Neuronal stem cell (in vitro differentiated cells): Measurements from ENCODE around the gene SEC61A2. TPM values are rescaled to one million over a fixed set of nuclear protein-coding genes. Genes with fewer than 3 reads are reported as not detected.

Experiments used
- DNase-seq: peaks from one replicate; pipeline ENCODE4 v3.0.0-alpha.2; 2013; ENCODE audit warnings: low spot score
- H2AFZ ChIP-seq: one replicate; pipeline ENCODE4 v1.6.1; 2013; ENCODE audit warnings: mild to moderate bottlenecking, low read length, inconsistent platforms
- H2AK5ac ChIP-seq: 2 replicates; pipeline ENCODE4 v1.6.1; 2013; ENCODE audit warnings: low read depth, mild to moderate bottlenecking, inconsistent platforms, low read length, moderate library complexity, mixed read lengths
- H2BK120ac ChIP-seq: 2 replicates; pipeline ENCODE4 v1.6.1; 2013; ENCODE audit warnings: low read depth, mild to moderate bottlenecking, inconsistent platforms, low read length, moderate library complexity, mixed read lengths
- H2BK12ac ChIP-seq: one replicate; pipeline ENCODE4 v1.6.1; 2013; ENCODE audit warnings: low read length, inconsistent platforms
- H2BK15ac ChIP-seq: 2 replicates; pipeline ENCODE4 v1.6.1; 2013; ENCODE audit warnings: mild to moderate bottlenecking, low read length, inconsistent platforms, mixed read lengths
- H2BK5ac ChIP-seq: one replicate; pipeline ENCODE4 v1.6.1; 2013; ENCODE audit warnings: inconsistent platforms, mild to moderate bottlenecking, low read length, moderate library complexity
- H3K14ac ChIP-seq: one replicate; pipeline ENCODE4 v1.6.1; 2013; ENCODE audit warnings: low read length, inconsistent platforms
- H3K18ac ChIP-seq: 2 replicates; pipeline ENCODE4 v1.6.1; 2013; ENCODE audit warnings: low read length, inconsistent platforms
- H3K23ac ChIP-seq: 2 replicates; pipeline ENCODE4 v1.6.1; 2013; ENCODE audit warnings: low read depth, mild to moderate bottlenecking, mixed read lengths, low read length, inconsistent platforms; ENCODE audit not compliant: poor library complexity
- H3K27ac ChIP-seq: replicated peaks from 3 replicates; pipeline ENCODE4 v1.5.1; 2013; ENCODE audit warnings: low read length, inconsistent platforms
- H3K27me3 ChIP-seq, 3 experiments: 2 replicates each; pipeline ENCODE4 v1.6.1; 2013; ENCODE audit warnings: low read length in 3 of 3, mild to moderate bottlenecking in 2 of 3, inconsistent platforms in 1 of 3, low read depth in 1 of 3, mixed read lengths in 1 of 3, moderate library complexity in 1 of 3; ENCODE audit not compliant: control insufficient read depth in 3 of 3, insufficient read depth in 3 of 3
- H3K36me3 ChIP-seq, 2 donors: replicated peaks in 1 of 2; 2 replicates each; pipeline ENCODE4 v1.6.1; 2013; ENCODE audit warnings: low read length in 2 of 2; ENCODE audit not compliant: control insufficient read depth in 2 of 2, insufficient read depth in 2 of 2
- H3K4ac ChIP-seq: 2 replicates; pipeline ENCODE4 v1.6.1; 2013; ENCODE audit warnings: inconsistent platforms, mild to moderate bottlenecking, low read length, moderate library complexity
- H3K4me1 ChIP-seq, 2 donors: 1 replicate in 1 of 2; 2 replicates in 1 of 2; pipeline ENCODE4 v1.6.1; 2013; ENCODE audit warnings: low read length in 2 of 2, low read depth in 1 of 2; ENCODE audit not compliant: control insufficient read depth in 2 of 2, insufficient read depth in 1 of 2
- H3K4me2 ChIP-seq: one replicate; pipeline ENCODE4 v1.6.1; 2013; ENCODE audit warnings: mild to moderate bottlenecking, low read length, inconsistent platforms; ENCODE audit not compliant: insufficient read depth, poor library complexity, severe bottlenecking
- H3K4me3 ChIP-seq, 2 donors: 2 replicates each; pipeline ENCODE4 v1.5.1; 2013; ENCODE audit warnings: low read length in 2 of 2, mild to moderate bottlenecking in 2 of 2, inconsistent platforms in 1 of 2, moderate library complexity in 1 of 2
- H3K79me1 ChIP-seq: one replicate; pipeline ENCODE4 v1.6.1; 2013; ENCODE audit warnings: low read depth, mild to moderate bottlenecking, inconsistent platforms, low read length, moderate library complexity
- H3K9ac ChIP-seq: one replicate; pipeline ENCODE4 v1.6.1; 2013; ENCODE audit warnings: mild to moderate bottlenecking, low read depth, low read length, inconsistent platforms; ENCODE audit not compliant: poor library complexity
- H3K9me3 ChIP-seq, 2 donors: replicated peaks in 1 of 2; 2 replicates each; pipeline versions ENCODE3 to v1.6.1; 2013; ENCODE audit warnings: low read length in 2 of 2, mild to moderate bottlenecking in 2 of 2, inconsistent platforms in 1 of 2, low read depth in 1 of 2, mixed read lengths in 1 of 2, moderate library complexity in 1 of 2; ENCODE audit not compliant: control insufficient read depth in 2 of 2, insufficient read depth in 1 of 2
- H4K8ac ChIP-seq: one replicate; pipeline ENCODE4 v1.6.1; 2013; ENCODE audit warnings: low read depth, mild to moderate bottlenecking, inconsistent platforms, low read length, moderate library complexity
- H4K91ac ChIP-seq: one replicate; pipeline ENCODE4 v1.6.1; 2013; ENCODE audit warnings: low read length, low read depth, mild to moderate bottlenecking, inconsistent platforms; ENCODE audit not compliant: poor library complexity
- WGBS, 2 donors: extraction: QIAGEN DNeasy Blood & Tissue Kit; methylation state at CpG; one replicate each; pipeline ENCODE4 v1.1.7; 2013; ENCODE audit warnings: missing lambda C conversion rate in 2 of 2, mixed read lengths in 1 of 2; ENCODE audit not compliant: insufficient read length in 2 of 2, insufficient replicate concordance in 1 of 2; ENCODE audit errors: extremely low coverage in 2 of 2; 5-methylcytosine and 5-hydroxymethylcytosine counted together
- small RNA-seq: library from polyadenylated mRNA; stranded (forward); fragments of <200 nt; extraction: miRNeasy Mini kit (QIAGEN cat#:217004); gene quantifications from one replicate; pipeline ENCODE3, GENCODE V24; 2013; ENCODE audit not compliant: insufficient read depth

Gene SEC61A2

DNA sequence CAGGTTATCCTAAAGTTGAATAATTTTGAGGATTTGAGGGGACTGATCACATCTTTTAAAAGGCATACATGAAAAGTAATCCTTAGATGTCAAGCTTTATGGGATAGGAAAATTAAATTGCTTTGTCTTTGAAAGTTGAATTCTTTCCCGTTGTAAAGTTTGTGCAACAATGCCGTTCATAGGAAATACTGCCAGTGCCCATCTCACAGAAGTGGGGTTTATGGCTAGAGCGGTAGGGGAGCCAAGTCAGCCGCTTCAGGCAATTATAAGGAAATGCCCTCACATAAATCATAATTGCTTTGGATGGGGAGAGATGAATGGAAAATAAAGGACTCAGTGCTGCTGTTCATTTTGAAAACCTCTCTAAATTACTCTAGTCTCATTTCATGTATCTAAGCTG is 84.6 kb downstream of the SEC61A2 start:
- no peak overlapping the region for H3K27ac ChIP-seq
- H3K79me1 ChIP-seq, result no peaks in the 10 kb centered on the region
- no peak overlapping the region for H3K4ac ChIP-seq
- no peak overlapping the region for H2AFZ ChIP-seq
- no peak overlapping the region for H3K9ac ChIP-seq
- H4K8ac ChIP-seq, result no peak overlapping the region
- H3K23ac ChIP-seq, result no peak overlapping the region
- H3K18ac ChIP-seq, result no peak overlapping the region
- no peak overlapping the region for H2BK120ac ChIP-seq
- no peak overlapping the region for H4K91ac ChIP-seq
- H3K4me2 ChIP-seq, result no peak overlapping the region
- no peak overlapping the region for H2BK15ac ChIP-seq
- peaks cover 35 to 97% of the 10 kb centered on the region in 2 donors for H3K36me3 ChIP-seq
- H3K9me3 ChIP-seq, result peaks cover 7% of the 10 kb centered on the region in 2 donors
- no peak overlapping the region for H3K4me3 ChIP-seq
- H3K14ac ChIP-seq, result no peak overlapping the region
- WGBS, 2 donors, result no CpG with 5 or more reads among the region's 4 CpGs
- H3K27me3 ChIP-seq, result no peaks in the 10 kb centered on the region
- DNase-seq, result no peak
- no peak overlapping the region for H2AK5ac ChIP-seq
- no peak overlapping the region for H2BK5ac ChIP-seq
- no peak overlapping the region for H2BK12ac ChIP-seq
- H3K4me1 ChIP-seq, result no peaks in the 10 kb centered on the region

- Histone ChIP-seq H4K8ac (no peak overlapping the region), H3K27me3 (no peaks in the 10 kb centered on the region), H2AFZ (no peak overlapping the region), H3K4ac (no peak overlapping the region), H2BK5ac (no peak overlapping the region), H3K23ac (no peak overlapping the region), H3K9me3 (peaks cover 7% of the 10 kb centered on the region in 2 donors), H2BK120ac (no peak overlapping the region), H3K4me2 (no peak overlapping the region), H4K91ac (no peak overlapping the region), H2AK5ac (no peak overlapping the region), H3K4me3 (no peak overlapping the region), H3K79me1 (no peaks in the 10 kb centered on the region), H3K4me1 (no peaks in the 10 kb centered on the region), H2BK15ac (no peak overlapping the region), H3K9ac (no peak overlapping the region), H3K14ac (no peak overlapping the region), H3K27ac (no peak overlapping the region), H3K36me3 (peaks cover 33 to 97% of the 10 kb centered on the region in 2 donors), H3K18ac (no peak overlapping the region), H2BK12ac (no peak overlapping the region)
- no CpG with 5 or more reads among the region's 6 CpGs for WGBS, 2 donors
- peak; percentile 32 for DNase-seq
These were observed 85.3 kb downstream of the SEC61A2 start for GRCh38 chr10:12214763-12215218.

Small RNA genes lying within 50 kb of the gene (small RNA-seq; reads per million reads assigned to genes)
- gene MIR548AK (not detected), gene RNU6-88P (not detected)
